Measurements from ENCODE around the gene RHOG.
A peak's percentile ranks its signal among the peaks of the same experiment; 100 is the strongest.
"Not testable (repeated sequence)": the region's sequence is repeated elsewhere in the genome, so short reads cannot be mapped to it uniquely, and the experiment has no call there.

The RHOG gene

GRCh38 chr11:3832816-3833215 lies 7.9 kb downstream of the RHOG start:
- DNase-seq, result no peak

GRCh38 chr11:3831378-3832239 lies 9.2 kb downstream of the RHOG start:
- DNase-seq, result no peak

GRCh38 chr11:3830730-3831129 lies 10.0 kb downstream of the RHOG start:
- DNase-seq, result no peak

GRCh38 chr11:3830088-3830487 lies 10.7 kb downstream of the RHOG start:
- no peak for DNase-seq

- DNase-seq, result no peak
These were observed 13.1 kb downstream of the RHOG start for GRCh38 chr11:3827434-3828186.

- DNase-seq, result no peak
These were observed 14.0 kb downstream of the RHOG start for GRCh38 chr11:3826721-3827120.

GRCh38 chr11:3825473-3826154 lies 15.1 kb downstream of the RHOG start:
- no peak for DNase-seq

GRCh38 chr11:3824714-3825472 lies 15.9 kb downstream of the RHOG start:
- peak; percentile 71 for DNase-seq

- no peak for DNase-seq
These were observed 16.8 kb downstream of the RHOG start for GRCh38 chr11:3823762-3824506.

- no peak for DNase-seq
These were observed 17.5 kb downstream of the RHOG start for GRCh38 chr11:3823303-3823702.

GRCh38 chr11:3822312-3822711 lies 18.4 kb downstream of the RHOG start:
- DNase-seq, result no peak

- no peak for DNase-seq
These were observed 19.8 kb downstream of the RHOG start for GRCh38 chr11:3820971-3821370.

GRCh38 chr11:3817181-3817800 lies 23.5 kb downstream of the RHOG start:
- DNase-seq, result no peak

- DNase-seq, result no peak
These were observed 24.1 kb downstream of the RHOG start for GRCh38 chr11:3816673-3817072.

- no peak for DNase-seq
These were observed 24.9 kb downstream of the RHOG start for GRCh38 chr11:3815845-3816244.

GRCh38 chr11:3814832-3815231 lies 25.9 kb downstream of the RHOG start:
- DNase-seq, result not testable (repeated sequence)

- DNase-seq, result no peak
These were observed 29.8 kb downstream of the RHOG start for GRCh38 chr11:3810951-3811350.

- DNase-seq, result no peak
These were observed 30.3 kb downstream of the RHOG start for GRCh38 chr11:3810446-3810845.

- DNase-seq, result no peak
These were observed 31.2 kb downstream of the RHOG start for GRCh38 chr11:3809624-3809928.

- peak; percentile 25 for DNase-seq
These were observed 31.7 kb downstream of the RHOG start for GRCh38 chr11:3808861-3809623.

Measured in activated effector memory CD4-positive, alpha-beta T cell treated with Interleukin-2 at 50 U/mL for 16 hours (primary cell).